ENCODE data around the gene TMIE. TPM values are rescaled to one million over a fixed set of nuclear protein-coding genes. Genes with fewer than 3 reads are reported as not detected.
A peak's percentile ranks its signal among the peaks of the same experiment; 100 is the strongest.

TMIE gene
- total and polyA plus RNA-seq, 2 experiments from 2014 or later, result 0.53 to 0.63 TPM

- no peak overlapping the region for H3K27ac ChIP-seq
- DNase-seq (ENCODE audit: low read depth in 1 of 2, low spot score in 1 of 2), result no peak
- H3K27me3 ChIP-seq, result no peaks in the 10 kb centered on the region
- no peaks in the 10 kb centered on the region for H3K36me3 ChIP-seq
- no peak overlapping the region for H3K4me3 ChIP-seq
- no peaks in the 10 kb centered on the region for H3K4me1 ChIP-seq (ENCODE audit: low read depth)
- TF ChIP-seq CTCF (IDR thresholded peaks at IDR 0.05; ENCODE audit: low read depth, low read length), result no peak
- H3K9me3 ChIP-seq (ENCODE audit: low read depth), result no peaks in the 10 kb centered on the region
These were observed 16.3 kb upstream of the TMIE start for GRCh38 chr3:46684891-46685290.

GRCh38 chr3:46685446-46685845 is 15.7 kb upstream of the TMIE start:
- H3K4me1 ChIP-seq (ENCODE audit: low read depth), result no peaks in the 10 kb centered on the region
- H3K9me3 ChIP-seq (ENCODE audit: low read depth), result no peaks in the 10 kb centered on the region
- no peak overlapping the region for H3K4me3 ChIP-seq
- TF ChIP-seq CTCF (IDR thresholded peaks at IDR 0.05; ENCODE audit: low read depth, low read length), result no peak
- no peak overlapping the region for H3K27ac ChIP-seq
- no peaks in the 10 kb centered on the region for H3K36me3 ChIP-seq
- no peak for DNase-seq (ENCODE audit: low read depth in 1 of 2, low spot score in 1 of 2)
- no peaks in the 10 kb centered on the region for H3K27me3 ChIP-seq

- no peak overlapping the region for H3K4me3 ChIP-seq
- no peaks in the 10 kb centered on the region for H3K9me3 ChIP-seq (ENCODE audit: low read depth)
- H3K36me3 ChIP-seq, result no peaks in the 10 kb centered on the region
- no peak overlapping the region for H3K27ac ChIP-seq
- TF ChIP-seq CTCF (IDR thresholded peaks at IDR 0.05; ENCODE audit: low read depth, low read length), result no peak
- no peak for DNase-seq (ENCODE audit: low read depth in 1 of 2, low spot score in 1 of 2)
- peaks cover 3% of the 10 kb centered on the region for H3K27me3 ChIP-seq
- peaks cover 6% of the 10 kb centered on the region for H3K4me1 ChIP-seq (ENCODE audit: low read depth)
These were observed 10.4 kb upstream of the TMIE start for GRCh38 chr3:46690798-46691197.

GRCh38 chr3:46692566-46692990 is 8.6 kb upstream of the TMIE start:
- Histone ChIP-seq H3K9me3 (ENCODE audit: low read depth) (no peaks in the 10 kb centered on the region), H3K27ac (no peak overlapping the region), H3K4me3 (peak overlapping the region; percentile 36), H3K27me3 (peaks cover 3% of the 10 kb centered on the region), H3K4me1 (ENCODE audit: low read depth) (peaks cover 18% of the 10 kb centered on the region), H3K36me3 (no peaks in the 10 kb centered on the region)
- DNase-seq (ENCODE audit: low read depth in 1 of 2, low spot score in 1 of 2), result no peak
- no peak for TF ChIP-seq CTCF (IDR thresholded peaks at IDR 0.05; ENCODE audit: low read depth, low read length)

GRCh38 chr3:46693038-46693891 is 7.9 kb upstream of the TMIE start, which contains the start of gene ALS2CL:
Gene ALS2CL, minus strand, starts transcription at chr3:46693679. Its CDS starts 4,239 bp downstream, at chr3:46689440.
- Histone ChIP-seq H3K36me3 (no peaks in the 10 kb centered on the region), H3K9me3 (ENCODE audit: low read depth) (no peaks in the 10 kb centered on the region), H3K4me3 (peak within 1 kb of the TSS; percentile 36), H3K27me3 (peaks cover 3% of the 10 kb centered on the region), H3K27ac (no peak within 1 kb of the TSS), H3K4me1 (ENCODE audit: low read depth) (peaks cover 18% of the 10 kb centered on the region)
- TF ChIP-seq CTCF (IDR thresholded peaks at IDR 0.05; ENCODE audit: low read depth, low read length), result no peak
- DNase-seq (ENCODE audit: low read depth in 1 of 2, low spot score in 1 of 2), result peak; percentile 17 to 65
